Hematopoietic multipotent progenitor cell treated with erythropoietin and hydrocortisone succinate and interleukin-3 and kit ligand, for 6 days (in vitro differentiated cells): ENCODE results near the gene CCR2.
A peak's percentile ranks its signal among the peaks of the same experiment; 100 is the strongest.
"Not testable (repeated sequence)": the region's sequence is repeated elsewhere in the genome, so short reads cannot be mapped to it uniquely, and the experiment has no call there.

Experiments used
- DNase-seq: peaks from one replicate; pipeline ENCODE4 v3.0.0-alpha.2; 2015

The CCR2 gene

DNA sequence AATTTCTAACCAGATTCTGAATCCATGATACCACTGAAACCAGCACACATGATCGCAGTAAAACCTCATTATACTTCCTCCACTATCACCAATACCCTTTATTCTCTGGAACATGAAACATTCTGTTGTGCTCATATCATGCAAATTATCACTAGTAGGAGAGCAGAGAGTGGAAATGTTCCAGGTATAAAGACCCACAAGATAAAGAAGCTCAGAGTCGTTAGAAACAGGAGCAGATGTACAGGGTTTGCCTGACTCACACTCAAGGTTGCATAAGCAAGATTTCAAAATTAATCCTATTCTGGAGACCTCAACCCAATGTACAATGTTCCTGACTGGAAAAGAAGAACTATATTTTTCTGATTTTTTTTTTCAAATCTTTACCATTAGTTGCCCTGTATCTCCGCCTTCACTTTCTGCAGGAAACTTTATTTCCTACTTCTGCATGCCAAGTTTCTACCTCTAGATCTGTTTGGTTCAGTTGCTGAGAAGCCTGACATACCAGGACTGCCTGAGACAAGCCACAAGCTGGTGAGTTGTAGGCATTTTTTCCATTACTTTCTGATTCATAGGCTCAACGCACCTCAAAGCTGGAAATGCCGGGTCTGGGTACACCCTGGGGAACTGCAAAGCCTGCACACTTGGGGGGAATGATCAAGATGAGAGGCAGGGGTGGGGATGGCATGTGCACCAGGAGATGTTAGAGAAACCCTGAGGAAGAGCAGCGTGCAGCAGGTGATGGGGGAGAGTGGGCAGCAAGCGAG is at the start of gene CCR2:
CCR2 (plus strand) TSS at position 465 of the 764 bp plus-strand sequence. CDS start 3,417 bp downstream, outside the sequence.
- DNase-seq, result peak; percentile 47

DNA sequence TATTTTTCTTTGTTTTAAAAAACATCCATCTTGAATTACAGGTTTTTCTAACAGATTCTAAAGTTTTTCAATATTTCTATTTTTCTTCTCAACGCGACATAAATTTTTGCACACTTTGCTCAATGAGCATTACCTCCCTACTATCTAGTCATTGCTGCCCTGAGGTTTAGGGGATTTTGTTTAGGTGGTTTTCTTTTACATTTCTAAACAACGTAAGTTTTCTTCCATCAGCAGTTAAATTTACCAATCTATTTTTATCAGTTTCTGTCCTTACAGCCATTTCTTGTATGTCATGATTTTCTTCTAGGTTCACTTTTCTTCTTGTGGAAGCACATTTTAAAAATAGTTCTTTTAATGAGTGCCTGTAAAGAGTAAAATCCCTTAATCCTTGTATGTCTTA is 49.2 kb upstream of the CCR2 start:
- DNase-seq, result no peak

DNA sequence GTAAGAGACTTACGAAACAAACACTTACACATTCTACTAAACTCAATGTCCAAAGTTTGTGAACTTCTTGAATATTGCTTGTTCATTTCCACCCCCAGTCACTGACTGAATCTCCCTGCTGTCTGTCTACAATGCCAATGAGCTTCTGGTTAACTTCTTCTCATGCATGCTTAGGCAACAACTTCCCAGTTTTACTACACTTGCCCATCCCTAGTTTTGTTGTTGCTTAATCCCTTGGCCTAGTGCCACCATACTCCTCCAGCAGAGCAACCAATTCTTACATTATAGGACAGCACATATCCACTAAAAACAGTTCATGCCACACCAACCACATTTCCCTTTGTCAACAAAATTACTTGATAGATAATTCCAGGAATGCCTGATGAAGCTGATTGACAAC is 40.9 kb upstream of the CCR2 start:
- DNase-seq, result peak; percentile 45

DNA sequence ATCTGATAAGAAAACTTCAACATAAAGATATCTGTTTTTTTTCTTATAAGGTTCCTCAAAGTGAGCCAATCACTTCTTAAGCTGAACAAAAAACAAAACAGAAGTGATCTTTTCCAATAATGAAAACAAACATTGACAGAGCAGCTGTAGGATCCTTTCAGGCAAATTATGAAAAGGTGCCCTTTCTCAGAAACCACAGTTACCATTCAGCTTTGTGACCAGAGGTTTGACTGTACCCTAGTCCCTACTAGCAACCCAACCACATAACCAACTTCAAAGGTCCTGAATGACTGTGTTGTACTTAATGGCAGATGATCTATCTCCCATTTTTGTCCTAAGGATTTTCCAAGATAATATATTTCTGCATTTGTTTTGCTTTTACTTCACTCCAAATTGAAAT is 39.4 kb upstream of the CCR2 start:
- peak; percentile 21 for DNase-seq

DNA sequence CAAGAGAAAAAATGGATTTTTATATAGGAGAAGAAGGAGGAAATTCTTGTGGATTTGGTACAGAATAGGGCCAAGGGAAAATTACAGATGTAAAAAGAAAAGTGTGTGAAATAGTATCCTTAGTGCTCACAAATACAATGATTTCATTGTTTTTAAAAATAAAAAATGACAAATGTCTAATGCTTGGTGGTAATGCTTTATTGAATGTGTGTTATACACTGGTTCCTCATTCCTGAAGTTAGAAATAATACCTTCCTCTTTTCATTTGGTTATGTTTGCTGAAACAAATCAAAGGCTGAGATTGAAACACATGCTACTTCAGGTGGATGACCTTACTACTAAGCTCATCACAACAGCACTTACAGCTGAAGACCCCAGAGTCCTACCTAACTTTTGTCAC is 37.7 kb upstream of the CCR2 start:
- DNase-seq, result no peak

DNA sequence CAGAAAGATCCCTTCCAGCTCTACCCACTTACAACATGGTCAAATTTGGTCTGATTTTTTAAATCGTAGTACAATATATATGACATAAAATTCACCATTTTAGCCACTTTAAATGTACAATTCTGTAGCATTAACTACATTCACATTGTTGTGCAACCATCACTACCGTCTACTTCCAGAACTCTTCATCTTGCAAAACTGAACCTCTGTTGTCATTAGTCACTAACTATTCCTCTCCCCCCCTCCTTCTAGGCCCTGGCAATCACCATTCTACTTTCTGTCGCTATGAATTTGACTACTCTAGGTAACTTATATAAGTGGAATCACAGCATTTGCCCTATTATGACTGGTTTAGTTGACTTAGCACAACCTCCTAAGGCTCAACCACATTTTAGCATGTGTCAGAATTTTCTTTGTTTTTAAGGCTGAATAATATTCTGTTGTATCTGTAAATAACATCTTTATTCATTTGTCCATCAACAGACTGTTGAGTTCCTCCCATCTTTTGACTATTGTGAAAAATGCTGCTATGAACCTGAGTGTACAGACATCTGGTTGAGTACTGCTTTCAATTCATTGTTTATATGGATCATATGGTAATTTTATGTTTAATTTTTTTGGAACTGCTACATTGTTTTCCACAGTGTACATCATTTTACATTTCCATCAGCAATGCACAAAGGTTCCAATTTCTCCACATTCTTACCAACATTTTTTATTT is 35.5 kb upstream of the CCR2 start:
- peak; percentile 19 for DNase-seq

DNA sequence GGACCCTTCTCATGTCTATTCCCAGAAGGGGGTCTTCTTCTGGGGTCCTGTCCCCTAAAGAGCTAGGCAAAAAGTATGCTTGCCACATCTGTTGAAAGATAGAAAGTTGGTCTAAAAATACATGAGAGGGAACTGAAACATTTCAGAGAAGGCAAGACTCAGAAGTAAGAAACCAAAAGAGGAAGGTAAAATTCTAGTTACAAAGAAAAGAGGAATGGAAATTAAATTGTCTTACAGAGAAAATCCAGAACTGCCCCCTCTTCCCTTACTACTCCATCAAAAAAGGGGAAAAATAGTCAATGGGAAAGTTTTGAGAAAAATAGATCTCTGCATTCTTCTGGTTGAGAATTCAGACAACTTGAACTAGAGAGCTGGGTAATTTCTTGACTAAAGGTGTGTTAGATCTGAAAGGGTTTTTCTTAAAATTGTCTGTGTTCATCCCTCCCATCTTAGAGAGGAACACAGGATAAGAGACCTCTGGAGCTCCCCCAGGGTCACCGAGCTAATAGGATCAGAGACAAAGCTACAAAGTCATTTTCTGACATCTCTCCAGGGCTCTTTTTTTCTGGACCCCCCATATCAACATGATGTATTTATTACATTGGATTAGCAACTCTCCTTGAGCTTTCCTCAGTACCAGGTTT is 32.3 kb upstream of the CCR2 start:
- no peak for DNase-seq

DNA sequence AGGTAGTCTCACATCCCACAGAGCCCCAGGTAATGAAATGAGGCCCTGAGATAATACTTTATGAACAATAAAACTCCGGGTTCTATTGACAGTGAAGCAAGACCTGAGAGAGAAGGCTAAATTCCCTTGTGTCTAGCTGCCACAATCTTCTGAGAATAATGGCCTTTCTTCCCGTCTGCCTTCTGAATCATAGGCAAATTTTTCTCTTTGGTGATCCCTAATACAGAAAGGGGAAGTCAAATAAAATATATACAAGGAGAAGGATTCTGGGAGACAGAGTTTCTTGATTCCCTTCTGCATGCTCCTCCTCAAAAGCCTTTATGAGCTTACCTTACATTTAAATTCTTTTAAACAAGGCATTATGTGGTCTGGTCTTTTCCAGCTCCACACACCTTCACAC is 29.9 kb upstream of the CCR2 start:
- no peak for DNase-seq

DNA sequence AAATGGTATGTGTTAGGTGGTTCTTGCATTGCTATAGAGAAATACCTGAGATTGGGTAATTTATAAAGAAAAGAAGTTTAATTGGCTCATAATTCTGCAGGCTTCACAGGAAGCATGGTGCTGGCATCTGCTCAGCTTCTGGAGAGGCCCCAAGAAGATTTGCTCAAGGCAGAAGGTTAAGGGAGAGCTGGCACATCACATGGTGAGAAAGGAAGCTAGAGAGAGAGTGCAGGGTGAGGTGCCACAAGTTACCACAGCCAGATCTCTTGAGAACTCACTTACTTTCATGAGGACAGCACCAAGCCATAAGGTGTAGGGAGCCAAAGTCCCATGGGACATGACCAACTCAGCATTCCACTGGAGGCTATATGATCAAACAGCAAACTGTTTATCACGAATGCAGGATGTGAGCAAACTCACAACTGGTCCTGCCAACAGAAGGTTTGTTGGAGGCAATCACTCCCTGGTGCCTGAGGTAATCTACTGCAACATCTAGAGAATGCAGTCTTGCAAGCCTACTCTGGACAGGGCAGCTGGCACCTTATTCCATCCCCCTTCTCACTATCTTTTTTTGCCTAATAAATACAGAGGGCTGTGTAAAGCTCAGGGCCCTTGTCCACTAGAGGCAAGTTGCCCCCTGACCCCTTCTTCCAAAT is 28.1 kb upstream of the CCR2 start:
- DNase-seq, result no peak

DNA sequence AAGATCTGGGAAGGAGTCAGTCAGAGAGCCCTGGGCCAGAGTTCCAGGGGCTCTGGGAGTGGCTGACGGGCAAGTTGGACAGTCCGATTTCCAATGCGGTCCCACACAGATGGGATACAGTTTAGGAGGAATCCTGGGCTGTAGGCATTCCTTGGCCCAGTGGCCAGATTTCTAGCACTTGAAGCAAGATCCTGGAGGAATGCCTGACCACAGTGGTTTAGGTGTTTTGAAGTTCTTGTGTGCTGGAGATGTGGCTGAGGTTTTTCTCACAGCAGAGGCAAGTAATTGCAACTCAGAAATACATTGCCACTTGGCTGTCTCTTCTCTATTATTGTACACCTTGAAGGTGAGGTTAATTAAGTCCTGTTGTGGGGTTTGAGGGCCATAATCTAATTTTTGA is 23.2 kb upstream of the CCR2 start:
- not testable (repeated sequence) for DNase-seq

DNA sequence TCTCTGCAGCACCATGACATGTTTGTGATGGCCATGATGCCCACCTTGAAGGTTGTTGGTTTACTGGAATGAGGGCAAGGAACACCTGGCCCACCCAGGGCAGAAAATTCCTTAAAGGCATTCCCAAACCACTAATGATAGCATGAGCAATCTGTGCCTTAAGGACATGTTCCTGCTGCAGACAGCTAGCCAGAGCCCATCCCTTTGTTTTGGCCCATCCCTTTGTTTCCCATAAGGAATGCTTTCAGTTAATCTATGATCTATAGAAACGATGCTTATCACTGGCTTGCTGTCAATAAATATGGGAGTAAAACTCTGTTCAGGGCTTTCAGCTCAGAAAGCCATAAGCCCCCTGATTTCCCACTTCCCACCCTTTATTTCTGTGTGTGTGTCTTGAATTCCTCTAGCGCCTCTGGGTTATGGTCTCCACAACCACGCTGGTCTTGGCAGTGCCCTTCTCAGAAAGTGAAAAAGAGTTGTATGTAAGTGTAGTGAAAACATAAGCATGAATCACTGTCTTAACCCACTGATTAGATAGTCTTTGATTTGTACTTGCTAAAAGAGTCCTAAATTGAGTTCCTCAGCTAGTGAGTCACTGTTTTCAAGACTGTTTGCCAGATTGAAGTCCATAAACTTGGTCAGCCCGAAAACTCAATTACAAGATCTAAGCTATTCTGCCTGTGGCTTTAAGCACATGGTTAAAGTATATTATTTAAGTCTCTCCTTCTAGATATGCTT is 19.0 kb upstream of the CCR2 start:
- no peak for DNase-seq

DNA sequence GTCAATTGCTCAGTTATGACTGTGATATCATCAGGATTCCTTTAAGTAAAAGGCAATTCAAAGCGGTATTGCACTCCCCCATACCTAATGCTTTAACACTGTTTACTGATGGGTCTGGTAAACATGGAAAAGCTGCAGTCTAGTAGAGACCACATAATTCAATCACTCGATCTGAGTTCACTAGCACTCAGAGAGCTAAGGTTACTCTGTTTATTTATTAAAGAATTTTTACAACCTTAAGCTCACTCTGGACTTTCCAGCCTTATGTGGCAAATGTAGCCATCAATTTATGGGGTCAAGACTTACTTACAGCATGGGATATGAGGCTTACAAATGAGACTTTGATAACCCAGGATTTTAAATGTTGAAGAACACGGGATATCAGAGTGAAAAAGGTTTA is 18.4 kb upstream of the CCR2 start:
- no peak for DNase-seq

DNA sequence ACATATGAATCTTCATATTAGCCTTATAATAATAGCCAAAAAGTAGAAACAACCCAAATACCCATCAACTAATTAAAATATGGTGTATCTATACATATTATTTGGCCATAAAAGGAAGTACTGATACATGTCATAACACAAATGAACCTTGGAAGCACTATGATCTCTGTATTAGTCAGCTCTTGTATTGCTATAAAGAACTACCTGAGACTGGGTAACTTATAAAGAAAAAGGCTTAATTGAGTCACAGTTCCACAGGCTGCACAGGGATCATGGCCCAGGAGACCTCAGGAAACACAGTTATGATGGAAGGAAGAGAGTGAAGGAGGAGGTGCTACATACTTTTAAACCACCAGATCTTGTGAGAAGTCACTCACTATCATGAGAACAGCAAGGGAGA is 16.0 kb upstream of the CCR2 start:
- DNase-seq, result no peak

DNA sequence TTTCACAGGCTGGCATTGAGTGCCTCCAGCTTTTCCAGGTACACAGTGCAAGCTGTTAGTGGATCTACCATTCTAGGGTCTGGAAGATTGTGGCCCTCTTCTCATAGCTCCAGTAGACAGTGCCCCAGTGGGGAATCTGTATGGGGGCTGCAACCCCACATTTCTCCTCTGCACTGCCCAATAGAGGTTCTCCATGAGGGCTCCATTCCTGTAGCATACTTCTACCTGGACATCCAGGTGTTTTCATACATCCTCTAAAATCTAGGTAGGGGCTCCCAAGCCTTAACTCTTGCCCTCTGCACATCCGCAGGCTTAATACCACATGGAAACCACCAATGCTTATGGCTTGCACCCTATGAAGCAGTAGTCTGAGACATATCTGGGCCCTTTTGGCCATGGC is 15.1 kb upstream of the CCR2 start:
- no peak for DNase-seq

DNA sequence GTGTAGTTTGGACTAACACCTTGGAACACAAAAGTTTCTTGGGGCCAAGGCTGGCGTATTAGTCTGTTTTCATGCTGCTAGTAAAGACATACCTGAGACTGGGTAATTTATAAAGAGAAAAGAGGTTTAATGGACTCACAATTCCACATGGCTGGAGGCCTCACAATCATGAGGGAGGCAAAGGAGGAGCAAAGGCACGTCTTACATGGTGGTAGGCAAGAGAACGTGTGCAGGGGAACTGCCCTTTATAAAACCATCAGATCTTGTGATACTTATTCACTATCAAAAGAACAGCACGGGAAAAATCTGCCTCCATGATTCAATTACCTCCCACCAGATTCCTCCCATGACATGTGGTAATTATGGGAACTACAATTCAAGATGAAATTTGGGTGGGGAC is 9.4 kb upstream of the CCR2 start:
- no peak for DNase-seq

DNA sequence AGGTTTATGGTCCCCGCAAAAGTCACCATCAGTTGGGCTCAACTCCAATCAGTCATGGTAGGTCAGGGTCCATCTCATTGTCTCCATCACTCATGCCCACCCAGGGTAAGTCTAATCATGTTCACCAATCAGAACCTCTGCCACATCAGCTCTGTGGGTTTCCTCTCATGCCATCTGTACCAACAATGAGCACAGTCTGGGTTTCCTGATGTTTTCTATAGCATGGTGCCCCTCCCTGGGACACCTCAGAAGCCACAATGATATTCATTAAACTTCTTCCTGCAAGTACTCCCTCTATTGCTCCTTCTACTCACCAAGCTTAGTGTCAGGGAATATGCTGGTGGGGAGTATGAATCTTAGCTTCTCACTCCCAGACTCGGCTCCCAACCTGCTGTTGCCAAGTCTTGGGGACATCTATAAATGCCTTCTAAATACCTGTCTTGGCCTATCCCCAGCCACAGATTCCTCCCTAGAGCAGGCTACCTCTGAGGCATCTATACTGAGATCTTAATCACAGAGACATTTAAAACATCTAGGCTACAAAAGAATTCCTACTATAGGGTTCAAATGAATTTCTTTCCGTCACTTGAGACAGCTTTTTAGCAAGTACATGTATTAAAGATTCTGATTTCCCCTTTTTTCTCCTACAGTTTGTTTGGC is 5.0 kb upstream of the CCR2 start:
- DNase-seq, result peak; percentile 38

DNA sequence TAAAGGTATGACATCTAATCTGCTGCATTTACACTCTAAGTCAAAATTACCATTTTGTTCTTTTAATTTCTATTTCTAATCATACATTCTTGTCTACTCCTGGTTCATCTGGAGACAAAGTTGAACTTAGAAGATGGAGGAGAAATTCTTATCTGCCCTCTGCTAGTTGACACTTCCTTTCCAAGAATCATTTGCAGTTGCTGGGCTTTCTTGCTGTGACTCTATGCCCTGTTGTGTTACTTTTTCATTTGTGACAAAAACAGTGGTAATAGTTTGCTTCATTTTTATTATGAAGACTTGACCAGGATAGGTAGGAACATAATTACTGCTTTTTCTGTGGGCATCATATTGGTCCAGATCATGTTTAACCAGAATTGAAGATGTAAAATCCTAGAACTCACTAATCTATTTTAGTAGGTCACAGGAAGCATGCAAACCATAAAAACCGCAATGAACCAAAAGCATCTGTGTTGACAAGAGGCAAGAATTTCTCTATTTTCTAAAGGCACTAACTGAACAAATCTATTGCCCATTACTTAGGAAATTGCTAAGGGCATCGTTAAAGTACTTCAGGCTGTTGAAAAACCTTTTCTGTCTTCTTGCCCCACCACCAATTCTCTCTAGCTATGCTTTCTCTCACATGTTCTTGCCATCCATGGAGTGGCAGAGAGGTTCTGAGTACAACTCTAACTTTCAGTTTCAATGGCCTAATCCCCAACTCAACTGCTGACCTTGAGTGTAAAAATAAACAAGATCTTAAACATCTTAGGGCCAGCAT is 4.2 kb upstream of the CCR2 start:
- DNase-seq, result peak; percentile 61

DNA sequence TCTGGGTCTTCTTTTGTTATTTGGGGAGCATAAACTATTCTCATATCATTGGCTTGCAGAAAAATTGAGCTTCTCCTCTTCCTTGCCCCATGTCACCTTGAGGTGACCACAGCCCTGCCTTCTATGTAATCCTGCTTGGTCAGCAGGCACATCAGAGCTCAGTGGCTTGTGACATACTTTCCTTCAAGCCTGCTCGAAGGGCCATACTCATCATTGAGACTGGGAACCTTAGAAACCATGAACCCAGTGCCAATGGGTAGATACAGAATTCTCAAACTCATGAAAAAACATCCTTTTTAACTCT is 3.7 kb upstream of the CCR2 start:
- no peak for DNase-seq

DNA sequence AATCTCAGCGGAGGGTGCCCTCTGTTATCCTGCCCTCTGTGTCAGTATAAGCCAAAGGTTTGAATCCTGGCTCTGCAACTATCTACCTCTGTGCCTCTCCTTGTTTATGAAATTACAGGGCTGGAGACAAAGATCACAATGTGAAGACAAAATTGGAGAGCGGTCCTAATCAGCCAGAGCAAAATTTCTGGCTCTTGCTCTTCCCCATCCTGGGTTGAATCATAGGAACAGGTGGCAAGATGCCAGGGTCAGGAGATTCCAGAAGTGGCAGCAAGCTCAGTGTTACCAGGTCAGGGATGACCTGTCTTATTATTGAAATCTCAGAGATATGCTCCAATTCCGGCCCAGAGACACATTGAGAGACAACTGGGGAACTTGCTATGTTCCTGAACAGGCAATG is 2.3 kb upstream of the CCR2 start:
- DNase-seq, result no peak

DNA sequence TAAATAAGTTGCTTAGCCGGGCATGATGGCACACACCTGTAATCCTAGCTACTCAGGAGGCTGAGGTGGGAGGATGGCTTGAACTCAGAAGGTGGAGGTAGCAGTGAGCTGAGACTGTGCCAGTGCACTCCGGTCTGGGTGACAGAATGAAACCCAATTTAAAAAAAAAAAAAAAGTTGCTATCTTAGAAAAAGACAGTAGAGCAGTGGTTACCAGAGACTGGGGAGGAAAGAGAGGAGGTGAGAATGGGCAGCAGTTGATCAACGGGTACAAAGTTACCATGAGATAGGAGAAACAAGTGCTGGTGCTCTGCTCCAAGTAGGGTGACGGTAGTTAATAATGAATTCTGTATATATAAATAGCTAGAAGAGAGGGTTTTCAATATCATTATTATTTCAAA is 821 bp upstream of the CCR2 start:
- no peak for DNase-seq

DNA sequence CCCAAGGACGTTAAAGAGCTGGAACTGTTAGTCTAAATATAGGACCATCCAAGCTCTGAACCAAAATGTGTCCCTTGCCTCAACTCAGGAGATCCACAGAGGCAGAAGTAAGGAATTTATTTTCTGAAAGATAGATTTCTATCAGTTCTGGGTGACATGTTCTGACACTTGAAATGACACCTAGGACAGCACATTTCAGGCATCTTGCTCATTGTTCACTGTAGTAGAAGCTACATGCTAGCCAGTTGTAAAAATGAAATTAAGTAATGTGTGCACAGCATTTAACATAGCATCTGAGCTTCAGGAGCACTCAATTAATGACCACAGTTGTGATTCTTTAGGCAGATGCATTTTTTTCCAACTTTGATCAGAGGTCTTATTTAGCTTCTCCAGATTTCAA is 567 bp downstream of the CCR2 start:
- DNase-seq, result no peak

DNA sequence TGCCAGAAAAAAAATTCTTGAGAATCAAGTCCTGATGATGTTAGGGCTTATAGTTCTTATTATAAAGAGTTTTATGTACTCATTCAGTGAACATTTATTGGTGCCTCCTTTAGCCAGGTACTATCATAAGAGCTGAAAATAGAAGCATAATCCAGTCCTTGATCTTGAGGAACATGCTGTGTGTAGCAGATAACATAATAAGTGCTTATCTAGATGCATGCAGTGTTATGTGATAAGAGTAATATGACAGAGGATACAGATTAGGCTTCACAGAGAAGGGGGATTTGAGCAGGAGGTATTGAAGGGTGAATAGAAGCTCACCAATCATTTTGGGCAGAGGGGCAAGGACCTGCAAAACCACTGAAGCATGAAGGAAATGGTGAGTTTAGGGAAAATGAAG is 1.1 kb downstream of the CCR2 start:
- DNase-seq, result peak; percentile 45
